Lung (tissue), 12 donors: ENCODE data around the gene MCAT. TPM values are rescaled to one million over a fixed set of nuclear protein-coding genes. Genes with fewer than 3 reads are reported as not detected.

Experiments
- ATAC-seq: fragments of 200-7000 bp; cut with Tn5 transposase; one replicate; pipeline ENCODE4 v1.9.1; 2020; ENCODE audit warnings: moderate number of reproducible peaks; ENCODE audit not compliant: insufficient read depth, low FRiP score
- DNase-seq, 3 donors: peaks; one replicate each; pipeline ENCODE4 v3.0.0-alpha.2; 2013 to 2017
- H3K27ac ChIP-seq, 2 donors: one replicate each; pipeline ENCODE4 v1.5.1; 2013; ENCODE audit warnings: mild to moderate bottlenecking in 2 of 2, moderate library complexity in 2 of 2, control low read depth in 1 of 2, inconsistent platforms in 1 of 2, low read depth in 1 of 2, low read length in 1 of 2
- H3K27me3 ChIP-seq, 3 donors: one replicate each; pipeline ENCODE4 v1.5.1; 2013; ENCODE audit warnings: low read length in 2 of 3; ENCODE audit not compliant: control insufficient read depth in 3 of 3, insufficient read depth in 3 of 3
- H3K36me3 ChIP-seq, 4 donors: one replicate each; pipeline ENCODE4 v1.5.1; 2013; ENCODE audit warnings: low read length in 4 of 4, mild to moderate bottlenecking in 1 of 4, moderate library complexity in 1 of 4; ENCODE audit not compliant: control insufficient read depth in 4 of 4, insufficient read depth in 4 of 4
- H3K4me1 ChIP-seq, 5 donors: one replicate each; pipeline ENCODE4 v1.5.1; 2013; ENCODE audit warnings: low read length in 5 of 5, mild to moderate bottlenecking in 2 of 5, moderate library complexity in 1 of 5; ENCODE audit not compliant: control insufficient read depth in 5 of 5, insufficient read depth in 5 of 5
- H3K4me3 ChIP-seq: one replicate; pipeline ENCODE4 v1.5.1; 2013; ENCODE audit warnings: mild to moderate bottlenecking, control low read depth, moderate library complexity
- H3K9ac ChIP-seq, 2 donors: one replicate each; pipeline ENCODE4 v1.5.1; 2013; ENCODE audit warnings: low read length in 2 of 2, control low read depth in 1 of 2; ENCODE audit not compliant: insufficient read depth in 1 of 2
- H3K9me3 ChIP-seq, 4 donors: one replicate each; pipeline ENCODE4 v1.5.1; 2013; ENCODE audit warnings: low read length in 3 of 4, mild to moderate bottlenecking in 1 of 4, moderate library complexity in 1 of 4; ENCODE audit not compliant: control insufficient read depth in 4 of 4, insufficient read depth in 3 of 4
- WGBS, 2 donors: extraction: QIAGEN DNeasy Blood & Tissue Kit; methylation state at CpG; one replicate each; pipeline ENCODE4 v1.1.7; 2013; 5-methylcytosine and 5-hydroxymethylcytosine counted together
- polyA plus RNA-seq, 2 donors: library from polyadenylated mRNA; stranded (reverse); fragments of 200-250 nt; gene quantifications; one replicate each; pipeline ENCODE4 v1.2.1, GENCODE V29; 2013
- total RNA-seq, 2 donors: library from RNA; depleted of rRNA in 1 of 2; stranded (reverse); fragments of >200 nt in 1 of 2; gene quantifications; one replicate each; pipeline ENCODE4 v1.2.1, GENCODE V29; 2014 to 2021
- TF ChIP-seq, protein P1 (sequence below): IDR thresholded peaks from 2 replicates; pipeline ENCODE4 v1.5.1; 2012; ENCODE audit warnings: mild to moderate bottlenecking; ENCODE audit errors: control extremely low read depth, extremely low read depth
- donor health status: control.
- donor health status: control.
- donor health status: Bipolar disorder and iron deficiency.
- donor health status: healthy.
- donor health status: DM: yes; HTN: yes; CAD: no.

The MCAT gene
- total and polyA plus RNA-seq, 4 donors: 15.6 to 23.9 (median 21.0) TPM

DNA sequence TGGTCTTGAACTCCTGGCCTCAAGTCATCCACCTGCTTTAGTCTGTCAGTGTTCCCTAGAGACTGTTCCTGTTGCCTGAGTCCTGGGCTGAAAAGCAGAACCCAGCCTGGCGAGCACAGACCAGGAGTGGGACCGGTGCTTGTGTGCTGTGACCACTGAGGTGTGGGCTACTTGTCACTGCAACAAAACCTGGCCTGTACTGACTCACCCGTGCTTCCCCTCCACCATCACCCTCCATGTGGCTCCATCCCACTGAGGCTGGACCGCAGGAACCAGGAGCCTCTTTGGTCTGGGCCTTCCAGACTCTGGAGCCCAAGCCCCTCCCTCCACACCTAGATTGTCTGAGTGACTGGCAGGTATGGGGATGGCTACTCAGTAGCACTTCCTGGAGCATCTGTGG, 8.6 kb downstream of the MCAT start:
- TF ChIP-seq, protein P1, sequence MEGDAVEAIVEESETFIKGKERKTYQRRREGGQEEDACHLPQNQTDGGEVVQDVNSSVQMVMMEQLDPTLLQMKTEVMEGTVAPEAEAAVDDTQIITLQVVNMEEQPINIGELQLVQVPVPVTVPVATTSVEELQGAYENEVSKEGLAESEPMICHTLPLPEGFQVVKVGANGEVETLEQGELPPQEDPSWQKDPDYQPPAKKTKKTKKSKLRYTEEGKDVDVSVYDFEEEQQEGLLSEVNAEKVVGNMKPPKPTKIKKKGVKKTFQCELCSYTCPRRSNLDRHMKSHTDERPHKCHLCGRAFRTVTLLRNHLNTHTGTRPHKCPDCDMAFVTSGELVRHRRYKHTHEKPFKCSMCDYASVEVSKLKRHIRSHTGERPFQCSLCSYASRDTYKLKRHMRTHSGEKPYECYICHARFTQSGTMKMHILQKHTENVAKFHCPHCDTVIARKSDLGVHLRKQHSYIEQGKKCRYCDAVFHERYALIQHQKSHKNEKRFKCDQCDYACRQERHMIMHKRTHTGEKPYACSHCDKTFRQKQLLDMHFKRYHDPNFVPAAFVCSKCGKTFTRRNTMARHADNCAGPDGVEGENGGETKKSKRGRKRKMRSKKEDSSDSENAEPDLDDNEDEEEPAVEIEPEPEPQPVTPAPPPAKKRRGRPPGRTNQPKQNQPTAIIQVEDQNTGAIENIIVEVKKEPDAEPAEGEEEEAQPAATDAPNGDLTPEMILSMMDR: no peak
- no peak for ATAC-seq
- 95 to 99% methylated on average over 4 of the region's 4 CpGs for WGBS, 2 donors

DNA sequence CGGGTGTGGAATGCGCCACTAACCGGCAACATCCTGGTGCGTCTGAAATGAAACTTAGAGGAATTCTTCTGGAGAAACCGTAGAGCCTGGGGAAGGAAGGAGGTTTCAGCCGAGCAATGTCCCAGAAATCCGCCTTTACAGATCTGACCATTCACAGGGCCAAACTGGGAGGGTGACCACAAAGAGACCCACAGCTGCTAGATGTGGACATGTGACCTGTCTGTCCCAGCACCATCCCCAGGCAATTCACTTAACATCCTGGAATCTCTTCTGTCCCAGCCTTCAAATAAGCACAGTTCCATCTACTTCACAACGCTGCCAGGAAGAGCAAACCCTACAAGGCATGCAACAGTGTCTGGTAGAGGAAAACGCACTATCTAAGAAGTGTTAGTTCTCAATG, 9.8 kb downstream of the MCAT start:
- DNase-seq (no peak), ATAC-seq (no peak)
- H3K9ac ChIP-seq: no peak overlapping the region
- WGBS, 2 donors: 91 to 95% methylated on average over 9 of the region's 9 CpGs
- TF ChIP-seq, protein P1: no peak
- no peak overlapping the region for H3K27ac ChIP-seq
- peaks cover 5 to 33% (median 12%) of the 10 kb centered on the region in 4 donors for H3K36me3 ChIP-seq
- H3K27me3 ChIP-seq: no peaks in the 10 kb centered on the region
- H3K9me3 ChIP-seq: no peaks in the 10 kb centered on the region
- no peak overlapping the region for H3K4me3 ChIP-seq
- peaks cover 0 to 8% (median 3%) of the 10 kb centered on the region in 5 donors for H3K4me1 ChIP-seq

More for the DNA sequence above, 8.6 kb downstream of the MCAT start:
- no peak overlapping the region for H3K9ac ChIP-seq
- H3K4me1 ChIP-seq: peaks cover 0 to 8% (median 0%) of the 10 kb centered on the region in 5 donors
- H3K4me3 ChIP-seq: no peak overlapping the region
- H3K36me3 ChIP-seq: peaks cover 5 to 37% (median 15%) of the 10 kb centered on the region in 4 donors
- DNase-seq: no peak
- H3K9me3 ChIP-seq: no peaks in the 10 kb centered on the region
- H3K27me3 ChIP-seq: no peaks in the 10 kb centered on the region
- H3K27ac ChIP-seq: no peak overlapping the region

DNA sequence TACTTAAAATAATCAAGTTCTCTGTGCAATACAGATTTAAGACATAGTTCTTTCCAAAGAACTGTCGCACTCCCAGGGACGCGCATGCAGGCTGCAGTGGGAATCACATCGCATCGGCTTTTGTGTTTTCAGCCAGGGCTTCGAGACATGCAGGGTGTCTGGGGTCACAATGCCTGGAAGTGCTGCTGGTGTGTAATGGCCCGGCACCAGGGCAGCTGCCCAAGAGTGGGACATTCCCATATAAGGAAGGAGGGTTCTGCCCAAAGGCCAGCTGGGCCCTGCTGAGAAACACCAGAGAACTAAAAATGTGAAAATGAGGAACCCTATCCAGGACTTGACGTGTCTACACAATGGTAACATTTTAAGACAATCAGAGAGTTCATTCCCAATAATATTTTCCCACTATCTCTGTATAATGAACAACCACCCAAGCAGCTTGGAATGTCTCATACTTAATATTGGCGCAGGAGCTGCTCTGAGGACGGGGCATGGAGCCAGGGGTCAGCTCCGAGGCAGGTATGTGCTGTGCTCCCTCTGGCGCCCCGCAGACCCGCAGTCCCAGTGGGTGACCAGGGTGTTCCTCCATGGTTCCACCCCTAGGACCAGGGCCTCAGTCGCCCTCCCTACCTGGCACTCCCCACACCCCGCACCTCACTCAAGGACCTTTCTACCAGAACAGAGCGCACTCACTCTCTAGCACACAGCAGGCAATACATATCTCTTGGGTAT, 11.3 kb downstream of the MCAT start:
- no peaks in the 10 kb centered on the region for H3K27me3 ChIP-seq
- no peak overlapping the region for H3K27ac ChIP-seq
- WGBS, 2 donors: 74 to 80% methylated on average over 17 of the region's 17 CpGs
- no peak overlapping the region for H3K9ac ChIP-seq
- H3K36me3 ChIP-seq: peaks cover 3 to 24% (median 10%) of the 10 kb centered on the region in 4 donors
- H3K4me3 ChIP-seq: no peak overlapping the region
- TF ChIP-seq, protein P1: no peak
- peaks cover 0 to 8% (median 3%) of the 10 kb centered on the region in 5 donors for H3K4me1 ChIP-seq
- no peaks in the 10 kb centered on the region for H3K9me3 ChIP-seq
- DNase-seq: no peak
- no peak for ATAC-seq
